RWPE1 (cell line): Measurements from ENCODE around the gene ATP8A2.

Experiments used
- CTCF ChIA-PET: fragments of 350-600 bp; sonication (Branson Sonifier 250); formaldehyde crosslinking; extraction: SDS; loops from one replicate; lab custom pipeline; 2021; lab: Yijun Ruan, JAX
- POLR2A ChIA-PET: fragments of 400-600 bp; formaldehyde crosslinking; extraction: SDS; loops from one replicate; lab custom pipeline; 2020; ENCODE audit warnings: antibody characterized with exemption; ENCODE audit not compliant: low non-redundant PET; lab: Yijun Ruan, JAX
- DNase-seq: peaks from one replicate; pipeline ENCODE4 v3.0.0; 2012; ENCODE audit warnings: low spot score
- H3K27ac ChIP-seq: fragments of 450-650 bp; 2 replicates; pipeline ENCODE4 v1.5.1; 2017
- TF ChIP-seq, protein P1 (sequence below): fragments of 450-650 bp; conservative IDR thresholded peaks from 2 replicates; pipeline ENCODE4 v1.5.1; 2017; ENCODE audit warnings: low read depth, mild to moderate bottlenecking

ATP8A2 gene

GRCh38 chr13:25581351-25581750 is 209.6 kb downstream of the ATP8A2 start:
- no peak for DNase-seq
- TF ChIP-seq, protein P1, sequence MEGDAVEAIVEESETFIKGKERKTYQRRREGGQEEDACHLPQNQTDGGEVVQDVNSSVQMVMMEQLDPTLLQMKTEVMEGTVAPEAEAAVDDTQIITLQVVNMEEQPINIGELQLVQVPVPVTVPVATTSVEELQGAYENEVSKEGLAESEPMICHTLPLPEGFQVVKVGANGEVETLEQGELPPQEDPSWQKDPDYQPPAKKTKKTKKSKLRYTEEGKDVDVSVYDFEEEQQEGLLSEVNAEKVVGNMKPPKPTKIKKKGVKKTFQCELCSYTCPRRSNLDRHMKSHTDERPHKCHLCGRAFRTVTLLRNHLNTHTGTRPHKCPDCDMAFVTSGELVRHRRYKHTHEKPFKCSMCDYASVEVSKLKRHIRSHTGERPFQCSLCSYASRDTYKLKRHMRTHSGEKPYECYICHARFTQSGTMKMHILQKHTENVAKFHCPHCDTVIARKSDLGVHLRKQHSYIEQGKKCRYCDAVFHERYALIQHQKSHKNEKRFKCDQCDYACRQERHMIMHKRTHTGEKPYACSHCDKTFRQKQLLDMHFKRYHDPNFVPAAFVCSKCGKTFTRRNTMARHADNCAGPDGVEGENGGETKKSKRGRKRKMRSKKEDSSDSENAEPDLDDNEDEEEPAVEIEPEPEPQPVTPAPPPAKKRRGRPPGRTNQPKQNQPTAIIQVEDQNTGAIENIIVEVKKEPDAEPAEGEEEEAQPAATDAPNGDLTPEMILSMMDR = no peak
- ChIA-PET POLR2A (no interaction called here), CTCF (no interaction called here)
- no peak overlapping the region for H3K27ac ChIP-seq

DNA sequence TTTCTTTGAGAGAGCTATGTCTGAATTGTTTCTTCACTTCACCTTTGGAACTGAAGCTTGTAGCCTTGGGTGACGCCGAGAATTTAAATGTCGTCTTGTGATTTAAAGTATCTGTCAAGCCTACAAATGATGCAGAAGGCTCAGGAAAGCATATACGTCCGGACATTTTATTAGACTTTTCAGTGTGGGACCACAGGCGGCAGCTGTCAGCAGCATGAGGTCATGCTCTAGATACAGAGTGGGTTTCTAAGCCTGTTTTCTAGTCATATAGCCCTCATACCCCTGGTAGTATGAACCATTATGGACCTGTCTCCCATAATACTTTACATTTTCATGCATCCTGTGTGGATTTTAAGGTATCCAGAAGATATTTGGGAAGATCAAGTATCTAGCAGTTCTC is 212.3 kb downstream of the ATP8A2 start:
- no peak overlapping the region for H3K27ac ChIP-seq
- TF ChIP-seq, protein P1 = no peak
- DNase-seq = no peak
- POLR2A ChIA-PET = no interaction called here
- CTCF ChIA-PET = interaction anchor here (0.5 to 2.0 kb wide), 2 partner anchors 9 to 1164 kb away, joined by 3 to 7 read pairs; no protein-coding TSS in a partner anchor

DNA sequence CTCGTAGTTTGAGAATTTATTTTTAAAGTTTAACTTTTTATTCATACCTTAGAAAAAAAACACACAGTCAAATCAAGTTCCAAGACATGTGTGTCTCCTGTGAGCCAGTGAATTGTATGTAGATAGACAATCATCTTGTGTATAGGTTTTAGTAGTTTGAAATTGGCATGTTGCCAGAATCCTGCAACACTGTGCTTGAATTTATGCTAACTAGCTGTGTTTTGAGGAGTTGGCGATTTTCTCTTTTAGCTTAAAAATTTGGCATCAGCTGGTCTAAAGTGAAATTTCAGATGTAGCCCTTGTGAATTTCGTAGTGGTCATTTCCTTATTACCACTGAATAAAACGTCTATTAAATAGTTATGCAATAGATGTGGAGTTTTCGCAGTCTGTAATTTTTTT is 213.2 kb downstream of the ATP8A2 start:
- POLR2A ChIA-PET = no interaction called here
- CTCF ChIA-PET = interaction anchor here (0.7 kb wide), 1 partner anchor 492 kb away, joined by 3 read pairs; no protein-coding TSS in a partner anchor
- no peak for DNase-seq
- no peak overlapping the region for H3K27ac ChIP-seq
- TF ChIP-seq, protein P1 = no peak

- TF ChIP-seq, protein P1 = no peak
- ChIA-PET POLR2A (no interaction called here), CTCF (interaction anchor here (0.7 kb wide), 1 partner anchor 378 kb away, joined by 3 read pairs; no protein-coding TSS in a partner anchor)
- no peak for DNase-seq
- H3K27ac ChIP-seq = no peak overlapping the region
These were observed 215.7 kb downstream of the ATP8A2 start for GRCh38 chr13:25587326-25587980.

DNA sequence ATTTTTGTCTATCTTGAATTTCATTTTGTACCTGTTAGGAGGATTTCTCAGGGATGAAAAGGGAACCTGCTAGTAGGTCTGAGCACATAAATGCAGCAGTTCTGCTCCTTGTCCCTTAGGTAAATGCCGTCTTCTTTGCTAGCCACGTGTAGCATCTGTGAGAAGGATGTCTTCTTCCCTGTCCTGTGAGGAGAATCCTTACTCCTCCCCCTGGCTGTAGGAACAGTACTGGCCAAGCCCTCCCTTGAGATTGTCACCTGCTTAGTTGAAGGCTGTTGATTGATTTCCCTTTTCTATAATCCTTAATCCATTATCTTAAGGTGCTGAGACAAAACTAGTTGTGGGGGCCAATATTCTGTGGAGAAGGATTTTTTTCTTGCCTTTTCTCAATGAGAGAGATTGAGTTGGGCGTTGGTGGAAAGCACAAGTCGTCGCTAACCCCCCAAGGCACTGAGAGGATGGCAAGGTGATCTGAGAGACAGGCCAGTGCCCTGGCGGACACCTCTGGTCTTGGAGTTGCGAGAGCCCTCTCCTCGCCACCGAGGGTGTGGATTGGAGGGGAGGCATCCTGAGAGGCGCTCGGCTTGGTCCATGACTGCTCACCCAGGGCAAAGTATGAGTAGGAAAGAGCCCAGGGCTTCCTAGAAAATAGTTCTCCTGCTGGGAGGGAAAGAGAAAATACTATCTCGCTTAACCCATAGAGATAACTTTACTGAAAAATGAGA is 216.7 kb downstream of the ATP8A2 start:
- DNase-seq = no peak
- TF ChIP-seq, protein P1 = no peak
- ChIA-PET CTCF (no interaction called here), POLR2A (no interaction called here)
- no peak overlapping the region for H3K27ac ChIP-seq

DNA sequence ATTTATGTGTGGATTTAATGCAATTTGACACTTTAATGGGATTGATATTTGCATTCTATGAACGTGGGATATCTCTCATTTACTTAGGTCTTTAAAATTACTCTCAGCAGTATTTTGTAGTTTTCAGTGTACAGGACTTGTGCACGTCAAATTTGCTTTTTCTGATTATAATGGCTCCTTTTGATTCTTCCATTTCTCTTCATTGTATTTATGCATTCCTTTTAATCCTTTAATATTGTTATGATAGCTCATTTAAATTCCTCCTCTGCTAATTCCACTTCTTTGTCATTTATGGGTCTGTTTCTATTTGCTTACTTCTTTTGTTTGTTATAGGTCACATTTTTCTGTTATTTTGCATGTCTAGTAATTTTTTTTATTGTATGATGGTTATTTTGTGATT is 226.6 kb downstream of the ATP8A2 start:
- no peak for DNase-seq
- ChIA-PET POLR2A (no interaction called here), CTCF (no interaction called here)
- H3K27ac ChIP-seq = no peak overlapping the region
- TF ChIP-seq, protein P1 = no peak
